Fibroblast of lung (primary cell): ENCODE measurements around the gene NTRK3. TPM values are rescaled to one million over a fixed set of nuclear protein-coding genes. Genes with fewer than 3 reads are reported as not detected.

Experiments
- DNase-seq, 2 donors: peaks; one replicate each; pipeline versions ENCODE4 v3.0.0 to v3.0.0-alpha.2; 2010; ENCODE audit warnings: low read depth in 2 of 2
- H2AFZ ChIP-seq: 2 replicates; pipeline ENCODE4 v1.5.1; 2012; ENCODE audit warnings: low read length, control low read depth, inconsistent platforms
- H3K27ac ChIP-seq: 2 replicates; pipeline ENCODE4 v1.5.1; 2011; ENCODE audit warnings: low read length, control low read depth; ENCODE audit not compliant: insufficient read depth
- H3K27me3 ChIP-seq: 2 replicates; pipeline ENCODE4 v1.5.1; 2011; ENCODE audit warnings: mild to moderate bottlenecking, low read length; ENCODE audit not compliant: control insufficient read depth, insufficient read depth
- H3K36me3 ChIP-seq: 2 replicates; pipeline ENCODE4 v1.5.1; 2011; ENCODE audit warnings: low read length; ENCODE audit not compliant: control insufficient read depth, insufficient read depth
- H3K4me1 ChIP-seq: 2 replicates; pipeline ENCODE4 v1.5.1; 2011; ENCODE audit warnings: low read length; ENCODE audit not compliant: control insufficient read depth, insufficient read depth; ENCODE audit errors: extremely low read depth
- H3K4me2 ChIP-seq: 2 replicates; pipeline ENCODE4 v1.5.1; 2011; ENCODE audit warnings: low read length, control low read depth; ENCODE audit not compliant: insufficient read depth; ENCODE audit errors: extremely low read depth
- H3K4me3 ChIP-seq, 4 experiments: fragments of 200-600 bp in 1 of 4; sonication (generic) in 1 of 4; replicated peaks in 1 of 4; 2 replicates each; pipeline ENCODE4 v1.5.1; 2011 to 2016; ENCODE audit warnings: low read length in 4 of 4, low read depth in 3 of 4, mild to moderate bottlenecking in 3 of 4, control low read depth in 2 of 4, inconsistent platforms in 1 of 4, mixed read lengths in 1 of 4; ENCODE audit not compliant: insufficient read depth in 1 of 4; ENCODE audit errors: control extremely low read depth in 1 of 4
- H3K79me2 ChIP-seq: 2 replicates; pipeline ENCODE4 v1.5.1; 2012; ENCODE audit warnings: mild to moderate bottlenecking, low read length, inconsistent platforms; ENCODE audit not compliant: control insufficient read depth, insufficient read depth
- H3K9ac ChIP-seq: 2 replicates; pipeline ENCODE4 v1.5.1; 2011; ENCODE audit warnings: mild to moderate bottlenecking, low read length, control low read depth; ENCODE audit not compliant: insufficient read depth
- H3K9me3 ChIP-seq: 2 replicates; pipeline ENCODE4 v1.5.1; 2012; ENCODE audit warnings: low read depth, low read length; ENCODE audit not compliant: control insufficient read depth, insufficient read depth
- H4K20me1 ChIP-seq: 2 replicates; pipeline ENCODE4 v1.5.1; 2011; ENCODE audit warnings: low read length; ENCODE audit not compliant: control insufficient read depth, insufficient read depth; ENCODE audit errors: extremely low read depth
- CTCF ChIP-seq, 2 donors: IDR thresholded peaks in 1 of 2; conservative IDR thresholded peaks in 1 of 2; 1 replicate in 1 of 2; 2 replicates in 1 of 2; pipeline ENCODE4 v1.5.1; 2011 to 2012; ENCODE audit warnings: low read length in 2 of 2, control low read depth in 1 of 2, inconsistent platforms in 1 of 2, low read depth in 1 of 2, mild to moderate bottlenecking in 1 of 2
- EZH2 ChIP-seq: IDR thresholded peaks from 2 replicates; pipeline ENCODE4 v1.5.1; 2012; ENCODE audit warnings: low read length, control low read depth, mild to moderate bottlenecking; ENCODE audit errors: missing control alignments
- polyA plus RNA-seq, 2 donors: library from polyadenylated mRNA; depleted of rRNA in 1 of 2; stranded (reverse) in 1 of 2; unstranded in 1 of 2; fragments of >200 nt; gene quantifications; 2 replicates each; pipeline ENCODE4 v1.2.1, GENCODE V29; 2011 to 2012; ENCODE audit warnings: missing spikeins in 1 of 2
- total RNA-seq: library from RNA; depleted of rRNA; stranded (reverse); fragments of >200 nt; gene quantifications from 2 replicates; pipeline ENCODE4 v1.2.1, GENCODE V29; 2014

Gene NTRK3
- total and polyA plus RNA-seq, 2 donors (not counting 1 experiment from before 2014, with no cell fraction given): 0.06 TPM; not detected in 1

DNA sequence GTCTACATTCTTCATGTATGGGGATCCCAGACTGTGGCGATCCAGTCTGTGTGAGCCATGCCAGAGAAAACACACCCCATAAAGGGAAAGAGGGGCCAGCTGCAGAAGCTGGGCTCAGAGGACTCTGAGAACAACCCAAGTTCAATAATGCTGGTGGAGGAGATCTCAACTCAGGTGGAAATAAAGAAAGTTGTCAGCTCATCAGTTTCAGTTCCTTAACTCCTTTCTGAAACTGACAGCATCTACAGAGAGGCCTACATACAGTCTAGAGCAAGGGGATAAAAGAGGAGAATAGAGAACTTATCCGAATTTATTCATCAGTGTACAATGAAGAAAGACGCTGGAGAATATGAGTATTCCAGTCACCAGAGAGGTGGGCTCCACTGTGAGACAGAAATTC is 77.0 kb downstream of the NTRK3 start:
- H3K4me3 ChIP-seq: no peak overlapping the region
- H3K9ac ChIP-seq: no peak overlapping the region
- H2AFZ ChIP-seq: no peak overlapping the region
- no peaks in the 10 kb centered on the region for H3K79me2 ChIP-seq
- H3K27ac ChIP-seq: no peak overlapping the region
- no peaks in the 10 kb centered on the region for H3K36me3 ChIP-seq
- H3K9me3 ChIP-seq: no peaks in the 10 kb centered on the region
- H3K27me3 ChIP-seq: no peaks in the 10 kb centered on the region
- TF ChIP-seq EZH2 (no peak), CTCF (conservative IDR thresholded peaks at IDR 0.05 in 1 of 2, IDR thresholded peaks at IDR 0.05 in 1 of 2; ENCODE audit: low read depth in 1 of 2, low read length in 2 of 2) (no peak)
- no peaks in the 10 kb centered on the region for H3K4me1 ChIP-seq
- no peaks in the 10 kb centered on the region for H4K20me1 ChIP-seq
- no peak overlapping the region for H3K4me2 ChIP-seq
- DNase-seq: no peak

GRCh38 chr15:88178631-88179030 is 77.9 kb downstream of the NTRK3 start:
- Histone ChIP-seq H3K27me3 (no peaks in the 10 kb centered on the region), H3K9me3 (no peaks in the 10 kb centered on the region), H3K4me3 (no peak overlapping the region), H4K20me1 (no peaks in the 10 kb centered on the region), H3K36me3 (no peaks in the 10 kb centered on the region), H3K27ac (no peak overlapping the region), H3K4me2 (no peak overlapping the region), H3K9ac (no peak overlapping the region), H3K79me2 (no peaks in the 10 kb centered on the region), H2AFZ (no peak overlapping the region), H3K4me1 (no peaks in the 10 kb centered on the region)
- TF ChIP-seq CTCF (conservative IDR thresholded peaks at IDR 0.05 in 1 of 2, IDR thresholded peaks at IDR 0.05 in 1 of 2; ENCODE audit: low read depth in 1 of 2, low read length in 2 of 2) (no peak), EZH2 (no peak)
- no peak for DNase-seq

- Histone ChIP-seq H3K4me3 (no peak overlapping the region), H3K9ac (no peak overlapping the region), H3K27me3 (no peaks in the 10 kb centered on the region), H3K9me3 (no peaks in the 10 kb centered on the region), H4K20me1 (no peaks in the 10 kb centered on the region), H3K36me3 (no peaks in the 10 kb centered on the region), H3K27ac (no peak overlapping the region), H2AFZ (no peak overlapping the region), H3K79me2 (no peaks in the 10 kb centered on the region), H3K4me2 (no peak overlapping the region), H3K4me1 (no peaks in the 10 kb centered on the region)
- TF ChIP-seq CTCF (conservative IDR thresholded peaks at IDR 0.05 in 1 of 2, IDR thresholded peaks at IDR 0.05 in 1 of 2; ENCODE audit: low read depth in 1 of 2, low read length in 2 of 2): no peak
- no peak for TF ChIP-seq EZH2
- DNase-seq: peak in 1 of 2 donors; percentile 37
These were observed 79.1 kb downstream of the NTRK3 start for GRCh38 chr15:88177451-88177850.
